Heart left ventricle (tissue), 13 donors: ENCODE data around the gene TRMT5.

Source experiments
- POLR2A ChIP-seq, 2 donors: fragments of 450-650 bp; IDR thresholded peaks; one replicate each; pipeline ENCODE4 v1.6.1; 2017; ENCODE audit warnings: antibody characterized with exemption in 2 of 2, mild to moderate bottlenecking in 2 of 2, moderate library complexity in 2 of 2
- TF ChIP-seq, protein P1 (sequence below), 12 donors: fragments of 200-600 bp; sonication (generic) in 4 of 12; IDR thresholded peaks; one replicate each; pipeline versions ENCODE4 v1.5.0 to v1.8.0; 2018 to 2022; ENCODE audit warnings: antibody characterized with exemption in 12 of 12, mild to moderate bottlenecking in 5 of 12
- donor health status: ischemic (EF 13 %, LVEDD 7.1; RV severe dilation, severe dysfunction).
- donor health status: DM: no; HTN: yes; CAD: no.
- donor health status: DM: no; HTN: no; CAD: no.
- donor health status: ischemic (EF 25% LVEDD 6.9; RV normal size, moderate dysfunction).
- donor health status: ischemic (EF 25% LVEDD 5.7; RV mildly dilated, moderate dysfunction).
- donor health status: ischemic (EF 35%, LVEDD 5.7; RV mildly dilated, moderate dysfunction).
- donor health status: nonischemic (EF 11% LVEDD 7.7; RV severe dilation, severe dysfunction).
- donor health status: DM: yes; HTN: yes; CAD: no.
- donor health status: PGD.
- donor health status: ischemic (EF 29% LVEDD 5.4; RV normal size, mild dysfunction).
- donor health status: nonischemic (EF 23%, LVEDD 6.1; RV moderate dilation, normal function).

DNA sequence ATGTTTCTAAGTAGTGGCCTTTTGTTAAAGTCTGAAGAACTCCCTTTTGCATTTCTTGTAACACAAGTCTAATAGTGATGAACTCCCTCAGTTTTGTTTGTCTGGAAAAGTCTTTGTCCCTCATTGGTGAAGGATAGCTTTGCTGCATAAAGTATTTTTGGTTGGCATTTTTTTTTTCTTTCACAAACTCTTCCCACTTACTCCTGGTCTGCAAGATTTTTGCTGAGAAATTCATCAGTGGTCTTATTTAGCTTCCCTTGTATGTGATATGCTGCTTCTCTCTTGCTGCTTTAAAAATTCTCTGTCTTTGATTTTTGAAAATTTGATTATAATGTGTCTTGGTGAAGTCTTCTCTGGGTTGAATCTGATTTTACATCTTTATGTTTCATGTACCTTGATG is 22.7 kb downstream of the TRMT5 start:
- TF ChIP-seq, protein P1, sequence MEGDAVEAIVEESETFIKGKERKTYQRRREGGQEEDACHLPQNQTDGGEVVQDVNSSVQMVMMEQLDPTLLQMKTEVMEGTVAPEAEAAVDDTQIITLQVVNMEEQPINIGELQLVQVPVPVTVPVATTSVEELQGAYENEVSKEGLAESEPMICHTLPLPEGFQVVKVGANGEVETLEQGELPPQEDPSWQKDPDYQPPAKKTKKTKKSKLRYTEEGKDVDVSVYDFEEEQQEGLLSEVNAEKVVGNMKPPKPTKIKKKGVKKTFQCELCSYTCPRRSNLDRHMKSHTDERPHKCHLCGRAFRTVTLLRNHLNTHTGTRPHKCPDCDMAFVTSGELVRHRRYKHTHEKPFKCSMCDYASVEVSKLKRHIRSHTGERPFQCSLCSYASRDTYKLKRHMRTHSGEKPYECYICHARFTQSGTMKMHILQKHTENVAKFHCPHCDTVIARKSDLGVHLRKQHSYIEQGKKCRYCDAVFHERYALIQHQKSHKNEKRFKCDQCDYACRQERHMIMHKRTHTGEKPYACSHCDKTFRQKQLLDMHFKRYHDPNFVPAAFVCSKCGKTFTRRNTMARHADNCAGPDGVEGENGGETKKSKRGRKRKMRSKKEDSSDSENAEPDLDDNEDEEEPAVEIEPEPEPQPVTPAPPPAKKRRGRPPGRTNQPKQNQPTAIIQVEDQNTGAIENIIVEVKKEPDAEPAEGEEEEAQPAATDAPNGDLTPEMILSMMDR (IDR thresholded peaks at IDR 0.05), result no peak
- TF ChIP-seq POLR2A (IDR thresholded peaks at IDR 0.05), result no peak
